ENCODE results near the gene RAPGEF5. TPM values are rescaled to one million over a fixed set of nuclear protein-coding genes. Genes with fewer than 3 reads are reported as not detected.

Gene RAPGEF5
- total and polyA plus RNA-seq, 2 donors (not counting 3 experiments of a cell fraction or from before 2014, with no cell fraction given): 10.0 to 43.2 TPM

DNA sequence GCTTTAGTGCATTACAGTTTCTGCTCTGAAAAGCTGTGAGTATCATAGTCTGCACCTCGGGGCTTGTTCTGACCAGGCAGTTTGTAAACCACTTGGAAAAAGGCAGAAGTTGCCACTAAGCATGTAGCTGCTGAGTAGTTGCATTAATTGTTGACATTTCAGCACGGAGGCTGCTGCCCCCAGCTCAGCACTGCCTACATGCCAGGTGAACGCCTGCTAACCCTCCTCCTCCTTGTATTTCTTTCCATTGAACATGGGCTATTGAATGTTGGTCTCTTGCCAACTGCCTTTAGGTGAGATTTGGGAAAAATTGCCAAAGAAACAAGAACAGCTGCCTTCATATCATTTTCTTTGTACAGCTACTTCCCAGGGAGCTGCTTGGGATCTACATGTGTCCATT lies 164.2 kb downstream of the RAPGEF5 start:
- peaks cover 0 to 13% of the 10 kb centered on the region in 2 experiments for H3K36me3 ChIP-seq (ENCODE audit: control insufficient read depth in 2 of 2, extremely low read depth in 1 of 2, insufficient read depth in 2 of 2, low read length in 2 of 2)
- H3K9ac ChIP-seq (replicated peaks; ENCODE audit: extremely low read depth, insufficient read depth, low read length): no peak overlapping the region
- BruUV-seq (replicated peaks): no TSS peak
- H3K27ac ChIP-seq (ENCODE audit: insufficient read depth, low read depth, low read length): no peak overlapping the region
- H3K79me2 ChIP-seq (ENCODE audit: control insufficient read depth, insufficient read depth, low read length): no peaks in the 10 kb centered on the region
- no peaks in the 10 kb centered on the region for H3K9me1 ChIP-seq (replicated peaks; ENCODE audit: control insufficient read depth, extremely low read depth, insufficient read depth, low read length)
- TF ChIP-seq GATA2 (IDR thresholded peaks at IDR 0.05; ENCODE audit: insufficient read depth, insufficient read length, low read depth, low read length) (no peak), JUN (IDR thresholded peaks at IDR 0.05; ENCODE audit: borderline replicate concordance, insufficient read depth, insufficient read length, low read depth) (no peak)
- H3K4me3 ChIP-seq (replicated peaks in 1 of 3; ENCODE audit: insufficient read depth in 1 of 3, low read depth in 1 of 3, low read length in 3 of 3): no peak overlapping the region
- dilution Hi-C loops (cut with MboI; ENCODE audit: extremely low pct_ligation_motif_present, low sequenced_read_pairs): no loop called here
- H3K27me3 ChIP-seq (ENCODE audit: control insufficient read depth in 2 of 2, insufficient read depth in 2 of 2, low read length in 2 of 2): no peaks in the 10 kb centered on the region
- FAIRE-seq (no peak), DNase-seq (ENCODE audit: low read depth, low spot score) (no peak)
- ChIA-PET CTCF (interaction anchor here (1.2 to 1.5 kb wide), 6 partner anchors 13 to 259 kb away, joined by 3 to 6 read pairs (median 3); no protein-coding TSS in a partner anchor), POLR2A (no interaction called here)
- H3K4me1 ChIP-seq (ENCODE audit: control insufficient read depth, extremely low read depth, insufficient read depth, low read length): no peaks in the 10 kb centered on the region
- no peaks in the 10 kb centered on the region for H3K9me3 ChIP-seq (replicated peaks; ENCODE audit: control insufficient read depth, insufficient read depth, low read length)
- H2AFZ ChIP-seq (ENCODE audit: low read depth, low read length): no peak overlapping the region
- no peaks in the 10 kb centered on the region for H4K20me1 ChIP-seq (replicated peaks; ENCODE audit: control insufficient read depth, extremely low read depth, insufficient read depth, low read length)
- no peak overlapping the region for H3K4me2 ChIP-seq (ENCODE audit: insufficient read depth, low read length)
- intact Hi-C loops (cut with micrococcal nuclease): no loop called here

DNA sequence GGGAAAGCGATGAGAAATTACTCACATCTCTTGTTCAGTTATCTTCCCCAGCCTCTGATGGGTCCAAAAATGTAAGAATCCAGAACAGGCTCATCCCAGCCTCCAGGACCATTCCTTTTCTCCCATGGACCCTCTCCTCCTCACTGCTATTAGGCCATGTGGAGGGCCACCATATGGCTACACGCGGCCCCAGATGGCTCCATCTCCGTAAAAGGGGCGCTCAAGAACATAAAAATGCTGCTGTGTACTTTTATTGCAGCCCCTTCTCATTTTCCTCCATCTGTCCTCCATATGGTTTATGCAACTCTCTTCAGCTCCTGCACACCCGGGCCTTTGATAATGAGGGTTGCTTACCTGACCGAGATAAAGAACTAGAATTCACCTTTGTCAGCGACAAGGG lies 166.2 kb downstream of the RAPGEF5 start:
- no peak overlapping the region for H3K9ac ChIP-seq (replicated peaks; ENCODE audit: extremely low read depth, insufficient read depth, low read length)
- H3K27ac ChIP-seq (ENCODE audit: insufficient read depth, low read depth, low read length): no peak overlapping the region
- no peaks in the 10 kb centered on the region for H4K20me1 ChIP-seq (replicated peaks; ENCODE audit: control insufficient read depth, extremely low read depth, insufficient read depth, low read length)
- H3K79me2 ChIP-seq (ENCODE audit: control insufficient read depth, insufficient read depth, low read length): no peaks in the 10 kb centered on the region
- intact Hi-C loops (cut with micrococcal nuclease): no loop called here
- no peaks in the 10 kb centered on the region for H3K4me1 ChIP-seq (ENCODE audit: control insufficient read depth, extremely low read depth, insufficient read depth, low read length)
- H3K9me3 ChIP-seq (replicated peaks; ENCODE audit: control insufficient read depth, insufficient read depth, low read length): no peaks in the 10 kb centered on the region
- H3K4me3 ChIP-seq (replicated peaks in 1 of 3; ENCODE audit: insufficient read depth in 1 of 3, low read depth in 1 of 3, low read length in 3 of 3): no peak overlapping the region
- H3K36me3 ChIP-seq (ENCODE audit: control insufficient read depth in 2 of 2, extremely low read depth in 1 of 2, insufficient read depth in 2 of 2, low read length in 2 of 2): peaks cover 0 to 15% of the 10 kb centered on the region in 2 experiments
- CTCF ChIA-PET: no interaction called here
- no peak for DNase-seq (ENCODE audit: low read depth, low spot score)
- H2AFZ ChIP-seq (ENCODE audit: low read depth, low read length): no peak overlapping the region
- H3K4me2 ChIP-seq (ENCODE audit: insufficient read depth, low read length): no peak overlapping the region
- H3K27me3 ChIP-seq (ENCODE audit: control insufficient read depth in 2 of 2, insufficient read depth in 2 of 2, low read length in 2 of 2): no peaks in the 10 kb centered on the region
- TF ChIP-seq POLR2A (IDR thresholded peaks at IDR 0.05; ENCODE audit: low read depth, low read length) (no peak), MYC (IDR thresholded peaks at IDR 0.05; ENCODE audit: low read depth, low read length) (no peak), POLR2AphosphoS5 (IDR thresholded peaks at IDR 0.05; ENCODE audit: insufficient read depth, low read depth, low read length) (no peak), GATA2 (IDR thresholded peaks at IDR 0.05; ENCODE audit: insufficient read depth, insufficient read length, low read depth, low read length) (no peak)
- FAIRE-seq: no peak
- BruUV-seq (replicated peaks): no TSS peak
- POLR2A ChIA-PET: no interaction called here
- dilution Hi-C loops (cut with MboI; ENCODE audit: extremely low pct_ligation_motif_present, low sequenced_read_pairs): no loop called here
- H3K9me1 ChIP-seq (replicated peaks; ENCODE audit: control insufficient read depth, extremely low read depth, insufficient read depth, low read length): no peaks in the 10 kb centered on the region

All from endothelial cell of umbilical vein (primary cell).